H1 (cell line): Measurements from ENCODE around the gene SLFN14. TPM values are rescaled to one million over a fixed set of nuclear protein-coding genes. Genes with fewer than 3 reads are reported as not detected.

Source experiments
- CTCF ChIA-PET: fragments of 300-600 bp; sonication (Branson Sonifier 250); formaldehyde crosslinking; loops from one replicate; lab custom pipeline; 2021; ENCODE audit not compliant: partially characterized antibody; lab: Charles Lee
- POLR2A ChIA-PET: fragments of 300-600 bp; sonication (Branson Sonifier 250); formaldehyde crosslinking; loops from one replicate; lab custom pipeline; 2021; ENCODE audit warnings: inconsistent platforms; ENCODE audit not compliant: partially characterized antibody; lab: Charles Lee
- DNase-seq, 2 experiments: peaks; one replicate each; pipeline versions ENCODE4 v3.0.0 to v3.0.0-alpha.2; 2010 to 2022; ENCODE audit warnings: low spot score in 2 of 2, low read depth in 1 of 2, mixed read lengths in 1 of 2
- FAIRE-seq: peaks from 2 replicates; lab custom pipeline; 2011; peaks lifted over from hg19 to GRCh38; lab: Jason Lieb, UNC
- H2AFZ ChIP-seq: 2 replicates; pipeline ENCODE4 v1.8.1; 2012; ENCODE audit warnings: low read length, inconsistent platforms
- H2AK5ac ChIP-seq: 2 replicates; pipeline ENCODE4 v1.6.1; 2013; ENCODE audit warnings: low read depth, low read length
- H2BK120ac ChIP-seq: replicated peaks from 2 replicates; pipeline ENCODE3; 2013; ENCODE audit warnings: low read depth, low read length, inconsistent platforms
- H2BK12ac ChIP-seq: 2 replicates; pipeline ENCODE4 v1.6.1; 2013; ENCODE audit warnings: low read depth, low read length
- H2BK15ac ChIP-seq: 2 replicates; pipeline ENCODE4 v1.6.1; 2013; ENCODE audit warnings: low read length
- H2BK20ac ChIP-seq: 2 replicates; pipeline ENCODE4 v1.6.1; 2013; ENCODE audit warnings: low read length
- H2BK5ac ChIP-seq: 2 replicates; pipeline ENCODE4 v1.6.1; 2013; ENCODE audit warnings: low read depth, low read length
- H3K14ac ChIP-seq: 2 replicates; pipeline ENCODE4 v1.6.1; 2013; ENCODE audit warnings: inconsistent platforms; ENCODE audit not compliant: insufficient read length
- H3K18ac ChIP-seq: 2 replicates; pipeline ENCODE4 v1.6.1; 2013; ENCODE audit warnings: low read length; ENCODE audit errors: extremely low read depth
- H3K23ac ChIP-seq: 2 replicates; pipeline ENCODE4 v1.6.1; 2013; ENCODE audit warnings: inconsistent platforms; ENCODE audit not compliant: insufficient read length
- H3K23me2 ChIP-seq: 2 replicates; pipeline ENCODE4 v1.6.1; 2013; ENCODE audit warnings: low read depth, low read length
- H3K27ac ChIP-seq: 2 replicates; pipeline ENCODE4 v1.6.1; 2011; ENCODE audit warnings: low read depth, low read length, inconsistent platforms
- H3K27me3 ChIP-seq, 4 experiments: replicated peaks in 1 of 4; 1 replicate in 1 of 4; 2 replicates in 3 of 4; pipeline versions ENCODE4 v1.6.1 to v1.8.1; 2011 to 2013; ENCODE audit warnings: low read length in 3 of 4, mild to moderate bottlenecking in 3 of 4, inconsistent platforms in 2 of 4, mixed read lengths in 2 of 4, moderate library complexity in 1 of 4; ENCODE audit not compliant: control insufficient read depth in 3 of 4, insufficient read depth in 3 of 4; ENCODE audit errors: extremely low read depth in 1 of 4
- H3K36me3 ChIP-seq, 4 experiments: 2 replicates each; pipeline versions ENCODE4 v1.6.1 to v1.8.1; 2011 to 2013; ENCODE audit warnings: mild to moderate bottlenecking in 4 of 4, low read length in 3 of 4, moderate library complexity in 2 of 4, control low read depth in 1 of 4, inconsistent platforms in 1 of 4; ENCODE audit not compliant: insufficient read depth in 4 of 4, control insufficient read depth in 2 of 4
- H3K4ac ChIP-seq: replicated peaks from 2 replicates; pipeline ENCODE3; 2013; ENCODE audit warnings: low read length, low read depth, mixed read lengths, inconsistent platforms; ENCODE audit not compliant: insufficient read length
- H3K4me1 ChIP-seq, 4 experiments: replicated peaks in 1 of 4; 1 replicate in 1 of 4; 2 replicates in 3 of 4; pipeline versions ENCODE4 v1.6.1 to v1.8.1; 2011 to 2013; ENCODE audit warnings: low read length in 3 of 4, inconsistent platforms in 2 of 4, mixed read lengths in 1 of 4; ENCODE audit not compliant: insufficient read depth in 4 of 4, control insufficient read depth in 3 of 4
- H3K4me2 ChIP-seq, 2 experiments: 2 replicates each; pipeline versions ENCODE4 v1.6.1 to v1.8.1; 2011 to 2013; ENCODE audit warnings: low read depth in 2 of 2, low read length in 2 of 2, control low read depth in 1 of 2, inconsistent platforms in 1 of 2, mild to moderate bottlenecking in 1 of 2; ENCODE audit not compliant: insufficient read depth in 1 of 2
- H3K4me3 ChIP-seq, 4 experiments: fragments of 200-600, 300-600 bp in 1 of 4; sonication (generic), shearing (Covaris generic), sonication (Bioruptor Twin) in 1 of 4; 2 replicates each; pipeline versions ENCODE4 v1.5.1 to v1.8.1; 2011 to 2016; ENCODE audit warnings: low read length in 4 of 4, low read depth in 3 of 4, control low read depth in 2 of 4, inconsistent platforms in 2 of 4, mild to moderate bottlenecking in 2 of 4, mixed read lengths in 1 of 4, moderate library complexity in 1 of 4; ENCODE audit not compliant: insufficient read depth in 2 of 4; ENCODE audit errors: extremely low read depth in 1 of 4
- H3K56ac ChIP-seq: replicated peaks from 2 replicates; pipeline ENCODE3; 2013; ENCODE audit warnings: low read depth, mild to moderate bottlenecking, mixed read lengths, low read length, inconsistent platforms; ENCODE audit not compliant: insufficient read length
- H3K79me1 ChIP-seq: 2 replicates; pipeline ENCODE4 v1.6.1; 2013; ENCODE audit warnings: low read depth, low read length, control low read depth
- H3K79me2 ChIP-seq, 2 experiments: 2 replicates each; pipeline versions ENCODE4 v1.6.1 to v1.8.1; 2012 to 2013; ENCODE audit warnings: low read length in 2 of 2, mild to moderate bottlenecking in 2 of 2, inconsistent platforms in 1 of 2; ENCODE audit not compliant: insufficient read depth in 2 of 2, control insufficient read depth in 1 of 2
- H3K9ac ChIP-seq, 4 experiments: replicated peaks in 1 of 4; 1 replicate in 1 of 4; 2 replicates in 3 of 4; pipeline versions ENCODE4 v1.6.1 to v1.8.1; 2011 to 2013; ENCODE audit warnings: low read depth in 3 of 4, low read length in 3 of 4, control low read depth in 2 of 4, mild to moderate bottlenecking in 2 of 4, moderate library complexity in 2 of 4, inconsistent platforms in 1 of 4; ENCODE audit errors: extremely low read depth in 1 of 4
- H3K9me3 ChIP-seq, 2 experiments: 2 replicates each; pipeline versions ENCODE4 v1.6.1 to v1.8.1; 2012 to 2013; ENCODE audit warnings: mild to moderate bottlenecking in 2 of 2, moderate library complexity in 2 of 2, control low read depth in 1 of 2, inconsistent platforms in 1 of 2, low read depth in 1 of 2, low read length in 1 of 2, mixed read lengths in 1 of 2; ENCODE audit not compliant: insufficient read depth in 2 of 2
- H4K20me1 ChIP-seq, 2 experiments: replicated peaks in 1 of 2; 2 replicates each; pipeline versions ENCODE3 to v1.8.1; 2011 to 2013; ENCODE audit warnings: inconsistent platforms in 2 of 2, low read length in 2 of 2, mild to moderate bottlenecking in 1 of 2; ENCODE audit not compliant: insufficient read depth in 2 of 2, control insufficient read depth in 1 of 2
- H4K5ac ChIP-seq: 2 replicates; pipeline ENCODE4 v1.6.1; 2013; ENCODE audit warnings: low read length, low read depth, mixed read lengths, inconsistent platforms; ENCODE audit not compliant: insufficient read length
- H4K8ac ChIP-seq: 2 replicates; pipeline ENCODE4 v1.8.0; 2013; ENCODE audit warnings: mild to moderate bottlenecking, moderate library complexity, low read length, inconsistent platforms; ENCODE audit not compliant: insufficient read depth; ENCODE audit errors: extremely low read depth
- H4K91ac ChIP-seq: replicated peaks from 2 replicates; pipeline ENCODE3; 2013; ENCODE audit warnings: low read length, mixed read lengths, inconsistent platforms; ENCODE audit not compliant: insufficient read length
- SRF ChIP-seq: IDR thresholded peaks from 2 replicates; pipeline ENCODE4 v1.6.1; 2011; ENCODE audit warnings: mild to moderate bottlenecking, low read depth, low read length, moderate library complexity
- SUZ12 ChIP-seq: fragments of 200-600 bp; sonication (generic); IDR thresholded peaks from 2 replicates; pipeline ENCODE4 v1.6.1; 2012; ENCODE audit warnings: mild to moderate bottlenecking, inconsistent platforms, low read length, moderate library complexity, mixed read lengths
- TAF7 ChIP-seq: optimal IDR thresholded peaks from 2 replicates; pipeline ENCODE3; 2011; ENCODE audit warnings: low read depth, mild to moderate bottlenecking, inconsistent platforms, low read length, moderate library complexity, borderline replicate concordance
- WGBS, 2 experiments: shearing (Covaris generic) in 1 of 2; methylation state at CpG; one replicate each; pipeline versions ENCODE4 v1.1.6 to v1.1.7; 2013 to 2015; ENCODE audit warnings: low lambda C conversion rate in 2 of 2, mixed read lengths in 2 of 2, inconsistent platforms in 1 of 2, low coverage in 1 of 2, missing lambda C conversion rate in 1 of 2; ENCODE audit not compliant: insufficient replicate concordance in 2 of 2, insufficient coverage in 1 of 2, insufficient read length in 1 of 2; ENCODE audit errors: extremely low coverage in 1 of 2, missing lambda C conversion rate in 1 of 2; 5-methylcytosine and 5-hydroxymethylcytosine counted together
- polyA plus RNA-seq, 7 experiments: library from polyadenylated mRNA; depleted of rRNA in 3 of 7; stranded (reverse) in 5 of 7; unstranded in 2 of 7; fragments of >200 nt in 5 of 7; fragments of 200-250 nt in 2 of 7; gene quantifications; 1 replicate in 5 of 7; 2 replicates in 1 of 7; 4 replicates in 1 of 7; pipeline versions ENCODE4 v1.2.1 to v1.2.3, GENCODE V29; 2011 to 2013; ENCODE audit warnings: missing spikeins in 2 of 7, mixed read lengths in 2 of 7
- total RNA-seq: library from RNA; stranded (reverse); fragmentation: NEBNext Ultra II Directional; extraction: Animal tissue kit (Norgen Biotek cat#: 25700); gene quantifications from 2 replicates; pipeline ENCODE4 v1.2.1, GENCODE V29; 2021

The SLFN14 gene
- total and polyA plus RNA-seq, 2 of the 8 experiments (the other 6 are each of a cell fraction or from before 2014, with no cell fraction given), result 0.03 TPM; not detected in 1

DNA sequence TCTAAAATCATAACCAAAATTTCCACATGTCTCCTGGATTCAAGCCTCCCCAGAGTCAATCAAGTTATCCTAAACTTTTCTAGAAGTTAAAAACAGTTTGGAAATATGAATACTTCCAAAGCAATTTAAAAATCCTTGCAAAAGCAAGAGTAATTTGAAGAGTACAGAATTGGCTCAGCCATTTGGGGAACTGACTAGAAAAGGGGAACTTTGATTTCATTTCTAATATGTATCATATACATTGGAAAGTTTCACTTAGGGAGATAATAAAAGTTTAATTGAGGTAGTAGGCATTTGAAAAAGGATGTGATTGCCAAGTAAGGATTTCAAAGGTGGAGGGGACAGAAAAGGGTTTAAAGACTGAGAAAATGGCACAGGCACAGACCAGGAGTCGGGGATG lies 14.1 kb downstream of the SLFN14 start:
- Histone ChIP-seq H3K4ac (no peak overlapping the region), H3K56ac (no peak overlapping the region), H3K27ac (no peak overlapping the region), H4K91ac (no peak overlapping the region), H3K79me2 (no peaks in the 10 kb centered on the region), H3K14ac (no peak overlapping the region), H4K5ac (no peak overlapping the region), H2BK20ac (no peak overlapping the region), H3K4me3 (no peak overlapping the region), H3K27me3 (no peaks in the 10 kb centered on the region; a peak in 2 of 7 replicates), H2BK5ac (no peak overlapping the region), H2BK12ac (no peak overlapping the region), H3K18ac (no peak overlapping the region), H3K23me2 (no peaks in the 10 kb centered on the region), H2AFZ (no peak overlapping the region), H2BK15ac (no peak overlapping the region), H4K20me1 (no peaks in the 10 kb centered on the region), H3K9me3 (no peaks in the 10 kb centered on the region), H2AK5ac (no peak overlapping the region), H3K4me2 (no peak overlapping the region), H2BK120ac (no peak overlapping the region), H4K8ac (no peak overlapping the region), H3K4me1 (no peaks in the 10 kb centered on the region), H3K23ac (no peak overlapping the region), H3K9ac (no peak overlapping the region), H3K79me1 (no peaks in the 10 kb centered on the region), H3K36me3 (no peaks in the 10 kb centered on the region)
- FAIRE-seq (no peak), DNase-seq (no peak)
- WGBS, 2 experiments, result 96% methylated on average over 1 of the region's 1 CpG; no CpG with 5 or more reads in 1 of the 2 experiments
- CTCF ChIA-PET, result interaction anchor here (0.6 kb wide), 1 partner anchor 285 kb away, joined by 3 read pairs; no protein-coding TSS in a partner anchor
- POLR2A ChIA-PET, result no interaction called here
- TF ChIP-seq SUZ12 (no peak), SRF (no peak), TAF7 (no peak)
